H1 (cell line): ENCODE data around the gene LRP11. TPM values are rescaled to one million over a fixed set of nuclear protein-coding genes. Genes with fewer than 3 reads are reported as not detected.

Experiments used
- ASH2L ChIP-seq: fragments of 200-600, 300-600 bp; sonication (generic); IDR thresholded peaks from one replicate; pipeline ENCODE4 v1.7.1; 2017; ENCODE audit warnings: low read length
- ATF2 ChIP-seq: IDR thresholded peaks from 2 replicates; pipeline ENCODE4 v1.6.1; 2012; ENCODE audit warnings: low read length, inconsistent platforms
- CBX8 ChIP-seq: fragments of 300-800, 300-1000 bp; sonication (generic); IDR thresholded peaks from 2 replicates; pipeline ENCODE4 v1.7.1; 2016; ENCODE audit warnings: low read depth, low read length, borderline replicate concordance
- CHD7 ChIP-seq: fragments of 300-600 bp; sonication (generic); IDR thresholded peaks from 2 replicates; pipeline ENCODE4 v1.7.1; 2012; ENCODE audit warnings: low read length, moderate library complexity, mild to moderate bottlenecking, inconsistent platforms; ENCODE audit not compliant: insufficient replicate concordance
- FOSL1 ChIP-seq: IDR thresholded peaks from 2 replicates; pipeline ENCODE4 v1.6.1; 2011; ENCODE audit warnings: mild to moderate bottlenecking, low read depth, low read length, moderate library complexity; ENCODE audit not compliant: insufficient read depth
- POU5F1 ChIP-seq: IDR thresholded peaks from 2 replicates; pipeline ENCODE4 v1.6.1; 2011; ENCODE audit warnings: low read depth, mild to moderate bottlenecking, low read length, moderate library complexity
- polyA plus RNA-seq, 7 experiments: library from polyadenylated mRNA; depleted of rRNA in 3 of 7; stranded (reverse) in 5 of 7; unstranded in 2 of 7; fragments of >200 nt in 5 of 7; fragments of 200-250 nt in 2 of 7; gene quantifications; 1 replicate in 5 of 7; 2 replicates in 1 of 7; 4 replicates in 1 of 7; pipeline versions ENCODE4 v1.2.1 to v1.2.3, GENCODE V29; 2011 to 2013; ENCODE audit warnings: missing spikeins in 2 of 7, mixed read lengths in 2 of 7
- total RNA-seq: library from RNA; stranded (reverse); fragmentation: NEBNext Ultra II Directional; extraction: Animal tissue kit (Norgen Biotek cat#: 25700); gene quantifications from 2 replicates; pipeline ENCODE4 v1.2.1, GENCODE V29; 2021

The LRP11 gene
- total and polyA plus RNA-seq, 2 of the 8 experiments (the other 6 are each of a cell fraction or from before 2014, with no cell fraction given), result 11.0 to 20.0 TPM

- TF ChIP-seq CHD7, result no peak
- no peak for TF ChIP-seq ASH2L
- TF ChIP-seq FOSL1, result no peak
- TF ChIP-seq POU5F1, result no peak
- no peak for TF ChIP-seq CBX8
- no peak for TF ChIP-seq ATF2
- TF ChIP-seq, all 59 proteins: peak for 0
Observed at GRCh38 chr6:149833651-149834050, 30.5 kb downstream of the LRP11 start (continued).
